Motor neuron (in vitro differentiated cells): Measurements from ENCODE around the gene ITPRIP. TPM values are rescaled to one million over a fixed set of nuclear protein-coding genes. Genes with fewer than 3 reads are reported as not detected.

ENCODE experiments used
- ATAC-seq, 8 experiments: fragments of 200-7000 bp; cut with Tn5 transposase; replicated peaks in 6 of 8; 2 replicates each; pipeline ENCODE4 v1.8.0; 2021; ENCODE audit warnings: mild to moderate bottlenecking in 8 of 8, moderate library complexity in 8 of 8
- H3K27ac ChIP-seq, 2 donors: fragments of 250-450 bp; sonication (Bioruptor Pico); 2 replicates each; pipeline ENCODE4 v1.9.0; 2021; ENCODE audit warnings: antibody characterized with exemption in 2 of 2, mild to moderate bottlenecking in 2 of 2, moderate library complexity in 1 of 2
- H3K4me1 ChIP-seq, 2 donors: fragments of 250-450 bp; sonication (Bioruptor Pico); replicated peaks in 1 of 2; 2 replicates each; pipeline ENCODE4 v1.6.1; 2021; ENCODE audit warnings: antibody characterized with exemption in 2 of 2, mild to moderate bottlenecking in 2 of 2, moderate library complexity in 1 of 2
- H3K4me3 ChIP-seq, 5 donors: fragments of 250-450 bp; sonication (Bioruptor Pico); 2 replicates each; pipeline ENCODE4 v1.9.0; 2021; ENCODE audit warnings: antibody characterized with exemption in 5 of 5, mild to moderate bottlenecking in 5 of 5, moderate library complexity in 4 of 5
- WGBS, 10 experiments: fragments of 450-650 bp; shearing (Covaris generic); methylation state at CpG; one replicate each; pipeline ENCODE4 v1.0.0; 2022; 5-methylcytosine and 5-hydroxymethylcytosine counted together
- in situ Hi-C, 9 experiments: fragments of 400-800 bp; cut with MboI; loops; one replicate each; pipeline ENCODE4 v1.15.0; 2021; ENCODE audit warnings: low sequenced_read_pairs in 9 of 9, low pct_unique_long_range_greater_than_20kb in 2 of 9; ENCODE audit not compliant: unreplicated experiment in 9 of 9
- total RNA-seq, 8 experiments: library from RNA; unstranded; fragments of 300-600 nt; gene quantifications; 2 replicates each; pipeline versions ENCODE4 v1.2.3 to v1.2.4, GENCODE V29; 2022

ITPRIP gene
- total RNA-seq, 8 experiments from 2014 or later: 5.4 to 17.7 (median 8.6) TPM

GRCh38 chr10:104296687-104297436, 41.4 kb downstream of the ITPRIP start:
- peaks cover 11 to 12% of the 10 kb centered on the region in 2 donors for H3K4me1 ChIP-seq
- ATAC-seq: no peak
- in situ Hi-C loops: loop anchor here in 1 of 9 experiments (10.0 kb wide), 1 partner anchor 48 kb away; no protein-coding TSS in a partner anchor
- H3K27ac ChIP-seq: no peak overlapping the region
- 80 to 100% (median 93%) methylated on average over 3 to 10 of the region's 10 CpGs; no CpG with 5 or more reads in 2 of the 10 experiments for WGBS, 10 experiments
- H3K4me3 ChIP-seq: no peak overlapping the region

GRCh38 chr10:104293781-104294321, 44.4 kb downstream of the ITPRIP start:
- Histone ChIP-seq H3K27ac (no peak overlapping the region), H3K4me3 (no peak overlapping the region), H3K4me1 (no peaks in the 10 kb centered on the region)
- WGBS, 10 experiments: 85 to 99% (median 92%) methylated on average over 3 to 5 of the region's 5 CpGs; no CpG with 5 or more reads in 1 of the 10 experiments
- ATAC-seq: no peak
- in situ Hi-C loops: loop anchor here in 1 of 9 experiments (10.0 kb wide), 1 partner anchor 51 kb away; no protein-coding TSS in a partner anchor

GRCh38 chr10:104293011-104293410, 45.3 kb downstream of the ITPRIP start:
- Histone ChIP-seq H3K4me3 (no peak overlapping the region), H3K27ac (no peak overlapping the region), H3K4me1 (no peaks in the 10 kb centered on the region)
- ATAC-seq: no peak
- 0 to 88% (median 66%) methylated on average over 1 to 2 of the region's 2 CpGs for WGBS, 10 experiments
- in situ Hi-C loops: loop anchor here in 1 of 9 experiments (10.0 kb wide), 1 partner anchor 52 kb away; no protein-coding TSS in a partner anchor

- in situ Hi-C loops: loop anchor here in 1 of 9 experiments (10.0 kb wide), 1 partner anchor 53 kb away; no protein-coding TSS in a partner anchor
Measured at GRCh38 chr10:104291439-104291951, 46.8 kb downstream of the ITPRIP start.

GRCh38 chr10:104288355-104288754, 49.9 kb downstream of the ITPRIP start:
- peak in 1 of 8 experiments; percentile 24 for ATAC-seq
- in situ Hi-C loops: no loop called here
- H3K4me3 ChIP-seq: no peak overlapping the region
- 20 to 100% (median 86%) methylated on average over 1 of the region's 1 CpG; no CpG with 5 or more reads in 1 of the 10 experiments for WGBS, 10 experiments
- H3K4me1 ChIP-seq: no peaks in the 10 kb centered on the region
- no peak overlapping the region for H3K27ac ChIP-seq

More at GRCh38 chr10:104291439-104291951, 46.8 kb downstream of the ITPRIP start:
- no peak overlapping the region for H3K27ac ChIP-seq
- 0 to 7% (median 1%) methylated on average over 2 to 16 of the region's 26 CpGs; no CpG with 5 or more reads in 2 of the 10 experiments for WGBS, 10 experiments
- ATAC-seq: peak; percentile 93 to 100 (median 100)
- no peaks in the 10 kb centered on the region for H3K4me1 ChIP-seq
- H3K4me3 ChIP-seq: no peak overlapping the region

GRCh38 chr10:104286939-104287338, 51.3 kb downstream of the ITPRIP start:
- no peak overlapping the region for H3K27ac ChIP-seq
- no peak overlapping the region for H3K4me3 ChIP-seq
- 57 to 100% (median 83%) methylated on average over 1 to 2 of the region's 2 CpGs; no CpG with 5 or more reads in 2 of the 10 experiments for WGBS, 10 experiments
- H3K4me1 ChIP-seq: no peaks in the 10 kb centered on the region
- no peak for ATAC-seq
- in situ Hi-C loops: no loop called here

- Histone ChIP-seq H3K27ac (no peak overlapping the region), H3K4me3 (no peak overlapping the region), H3K4me1 (no peaks in the 10 kb centered on the region)
- ATAC-seq: peak in 4 of 8 experiments; percentile 43 to 94 (median 88)
- WGBS, 10 experiments: 0 to 76% (median 53%) methylated on average over 1 to 7 of the region's 7 CpGs; no CpG with 5 or more reads in 1 of the 10 experiments
- in situ Hi-C loops: loop anchor here in 1 of 9 experiments (5.0 kb wide), 1 partner anchor 62 kb away; no protein-coding TSS in a partner anchor
Measured at GRCh38 chr10:104284846-104285245, 53.4 kb downstream of the ITPRIP start.

GRCh38 chr10:104281694-104282093, 56.6 kb downstream of the ITPRIP start:
- no peak for ATAC-seq
- 40 to 78% (median 57%) methylated on average over 1 to 3 of the region's 3 CpGs; no CpG with 5 or more reads in 3 of the 10 experiments for WGBS, 10 experiments
- in situ Hi-C loops: loop anchor here in 1 of 9 experiments (5.0 kb wide), 1 partner anchor 66 kb away; no protein-coding TSS in a partner anchor
- H3K27ac ChIP-seq: no peak overlapping the region
- no peak overlapping the region for H3K4me3 ChIP-seq
- H3K4me1 ChIP-seq: no peaks in the 10 kb centered on the region

- in situ Hi-C loops: loop anchor here in 1 of 9 experiments (5.0 kb wide), 1 partner anchor 68 kb away; no protein-coding TSS in a partner anchor
- Histone ChIP-seq H3K27ac (no peak overlapping the region), H3K4me3 (no peak overlapping the region), H3K4me1 (no peaks in the 10 kb centered on the region)
- ATAC-seq: no peak
- WGBS, 10 experiments: 75 to 100% (median 80%) methylated on average over 1 to 3 of the region's 3 CpGs; no CpG with 5 or more reads in 3 of the 10 experiments
Measured at GRCh38 chr10:104279550-104280259, 58.6 kb downstream of the ITPRIP start.

GRCh38 chr10:104277785-104278184, 60.5 kb downstream of the ITPRIP start:
- ATAC-seq: no peak
- Histone ChIP-seq H3K4me3 (no peak overlapping the region), H3K27ac (no peak overlapping the region), H3K4me1 (no peaks in the 10 kb centered on the region)
- in situ Hi-C loops: no loop called here
- 82 to 100% (median 93%) methylated on average over 1 to 2 of the region's 2 CpGs; no CpG with 5 or more reads in 2 of the 10 experiments for WGBS, 10 experiments

GRCh38 chr10:104276192-104276591, 62.1 kb downstream of the ITPRIP start:
- Histone ChIP-seq H3K27ac (no peak overlapping the region), H3K4me1 (no peaks in the 10 kb centered on the region), H3K4me3 (no peak overlapping the region)
- ATAC-seq: no peak
- in situ Hi-C loops: no loop called here
- 50 to 100% (median 86%) methylated on average over 1 of the region's 1 CpG; no CpG with 5 or more reads in 3 of the 10 experiments for WGBS, 10 experiments
